HepG2 (cell line): Measurements from ENCODE around the gene SAMD4A. TPM values are rescaled to one million over a fixed set of nuclear protein-coding genes. Genes with fewer than 3 reads are reported as not detected.
A peak's percentile ranks its signal among the peaks of the same experiment; 100 is the strongest.

Experiments
- ATF4 ChIP-seq, 2 experiments: fragments of 450-650 bp in 1 of 2; sonication (generic) in 1 of 2; formaldehyde crosslinking; IDR thresholded peaks; 2 replicates each; pipeline versions ENCODE4 v1.5.0 to v1.8.0; 2020 to 2022; ENCODE audit warnings: mild to moderate bottlenecking in 1 of 2, missing genetic modification reagents in 1 of 2
- CEBPG ChIP-seq: IDR thresholded peaks from 2 replicates; pipeline ENCODE4 v1.6.1; 2016
- FOXA1 ChIP-seq, 2 experiments: fragments of 450-650 bp in 1 of 2; sonication (generic) in 1 of 2; formaldehyde crosslinking in 1 of 2; IDR thresholded peaks; 2 replicates each; pipeline versions ENCODE4 v1.4.0 to v1.6.1; 2016 to 2020; ENCODE audit warnings: missing genetic modification reagents in 1 of 2
- HNF4G ChIP-seq, 2 experiments: sonication (generic) in 1 of 2; formaldehyde crosslinking in 1 of 2; IDR thresholded peaks; 2 replicates each; pipeline versions ENCODE4 v1.4.0 to v1.6.1; 2011 to 2020; ENCODE audit warnings: borderline replicate concordance in 2 of 2, low read depth in 2 of 2, mild to moderate bottlenecking in 2 of 2, low read length in 1 of 2, missing genetic modification reagents in 1 of 2, moderate library complexity in 1 of 2
- KLF16 ChIP-seq, 2 experiments: sonication (generic) in 1 of 2; formaldehyde crosslinking in 1 of 2; IDR thresholded peaks; 2 replicates each; pipeline versions ENCODE4 v1.6.1 to v1.8.0; 2016 to 2023; ENCODE audit warnings: missing genetic modification reagents in 2 of 2, missing compliant biosample characterization in 1 of 2
- MIER2 ChIP-seq: IDR thresholded peaks from 2 replicates; pipeline ENCODE4 v1.6.1; 2016; ENCODE audit warnings: missing biosample characterization, missing genetic modification reagents
- NCOR1 ChIP-seq: fragments of 200-600 bp; sonication (generic); IDR thresholded peaks from 2 replicates; pipeline ENCODE4 v1.7.0; 2017; ENCODE audit warnings: antibody characterized with exemption, low read length, borderline replicate concordance
- RAD21 ChIP-seq: fragments of 450-650 bp; formaldehyde crosslinking; IDR thresholded peaks from 2 replicates; pipeline ENCODE4 v1.5.0; 2020; ENCODE audit warnings: mild to moderate bottlenecking
- SMC3 ChIP-seq: IDR thresholded peaks from 2 replicates; pipeline ENCODE4 v1.6.1; 2011; ENCODE audit warnings: low read length, improper control_type of control experiment
- SRSF4 ChIP-seq: fragments of 200-400 bp; formaldehyde crosslinking; IDR thresholded peaks from one replicate; pipeline ENCODE4 v1.6.1; 2018; ENCODE audit warnings: mild to moderate bottlenecking, low read depth, low read length, moderate library complexity; ENCODE audit not compliant: poor library complexity, severe bottlenecking
- TBX3 ChIP-seq: fragments of 450-650 bp; IDR thresholded peaks from 2 replicates; pipeline ENCODE4 v1.6.1; 2017; ENCODE audit warnings: antibody characterized with exemption, mild to moderate bottlenecking, inconsistent platforms, borderline replicate concordance
- TRIM24 ChIP-seq: sonication (generic); formaldehyde crosslinking; IDR thresholded peaks from 2 replicates; pipeline ENCODE4 v1.8.0; 2022; ENCODE audit warnings: mild to moderate bottlenecking, missing genetic modification reagents
- ZBTB37 ChIP-seq: sonication (generic); formaldehyde crosslinking; IDR thresholded peaks from 2 replicates; pipeline ENCODE4 v1.4.0; 2020; ENCODE audit warnings: mild to moderate bottlenecking, missing genetic modification reagents
- ZMYM2 ChIP-seq: sonication (generic); formaldehyde crosslinking; IDR thresholded peaks from 2 replicates; pipeline ENCODE4 v1.8.0; 2022; ENCODE audit warnings: mild to moderate bottlenecking, missing genetic modification reagents
- ZMYM4 ChIP-seq: sonication (generic); formaldehyde crosslinking; IDR thresholded peaks from 2 replicates; pipeline ENCODE4 v1.8.1; 2023; ENCODE audit warnings: mild to moderate bottlenecking, missing genetic modification reagents
- ZNF274 ChIP-seq: sonication (generic); formaldehyde crosslinking; IDR thresholded peaks from 2 replicates; pipeline ENCODE4 v1.5.1; 2020; ENCODE audit warnings: mild to moderate bottlenecking, missing genetic modification reagents
- ZNF644 ChIP-seq: IDR thresholded peaks from 2 replicates; pipeline ENCODE4 v1.6.1; 2016; ENCODE audit warnings: low read depth
- ZNF746 ChIP-seq: sonication (generic); formaldehyde crosslinking; IDR thresholded peaks from 2 replicates; pipeline ENCODE4 v1.8.0; 2022; ENCODE audit warnings: mild to moderate bottlenecking, missing genetic modification reagents
- ZNF768 ChIP-seq: sonication (generic); formaldehyde crosslinking; IDR thresholded peaks from 2 replicates; pipeline ENCODE4 v1.4.0; 2020; ENCODE audit warnings: missing genetic modification reagents
- ZSCAN22 ChIP-seq: sonication (generic); formaldehyde crosslinking; IDR thresholded peaks from 2 replicates; pipeline ENCODE4 v1.4.0; 2020; ENCODE audit warnings: mild to moderate bottlenecking, missing genetic modification reagents
- polyA plus RNA-seq, 8 experiments: library from polyadenylated mRNA; depleted of rRNA in 3 of 8; stranded (reverse) in 7 of 8; unstranded in 1 of 8; fragments of >200 nt; fragmentation: Illumina TruSeq in 4 of 8; extraction: Trizol in 4 of 8; gene quantifications; 2 replicates each; pipeline versions ENCODE4 v1.2.1 to v1.2.3, GENCODE V29; 2011 to 2016; ENCODE audit warnings: low read depth in 4 of 8, missing spikeins in 1 of 8, mixed read lengths in 1 of 8; ENCODE audit not compliant: insufficient read depth in 1 of 8
- total RNA-seq, 5 experiments: library from RNA; depleted of rRNA; stranded (reverse); fragments of >200 nt; fragmentation: Illumina TruSeq; extraction: Trizol; gene quantifications; 2 replicates each; pipeline ENCODE4 v1.2.3, GENCODE V29; 2016; ENCODE audit warnings: low read depth in 1 of 5

The SAMD4A gene
- total and polyA plus RNA-seq, 2 of the 13 experiments (the other 11 are each of a cell fraction or from before 2014, with no cell fraction given): 11.8 to 13.0 TPM

- TF ChIP-seq FOXA1 (IDR thresholded peaks at IDR 0.05) (no peak), FOXA1 (CRISPR knock-in tag; IDR thresholded peaks at IDR 0.05) (0 out of 2 replicates have a peak, but pooled peaks have one; percentile 7), ZSCAN22 (CRISPR knock-in tag) (no peak), KLF16 (CRISPR knock-in tag; IDR thresholded peaks at IDR 0.05) (no peak), NCOR1 (peak; percentile 50; the same call in 1 of the 2 replicates), CEBPG (CRISPR knock-in tag) (peak; percentile 79), ZNF274 (CRISPR knock-in tag) (no peak), RAD21 (CRISPR knock-in tag) (no peak), ZBTB37 (CRISPR knock-in tag) (peak; percentile 25; the same call in 1 of the 2 replicates), ATF4 (CRISPR knock-in tag; IDR thresholded peaks at IDR 0.05) (no peak), TRIM24 (0 out of 2 replicates have a peak, but pooled peaks have one; percentile 48), ZNF644 (CRISPR knock-in tag) (peak; percentile 73; the same call in 1 of the 2 replicates), SMC3 (peak; percentile 22; the same call in 1 of the 2 replicates), ZMYM4 (peak; percentile 49; the same call in 1 of the 2 replicates), MIER2 (CRISPR knock-in tag) (no peak), ZNF746 (CRISPR knock-in tag) (no peak), HNF4G (IDR thresholded peaks at IDR 0.05; ENCODE audit: borderline replicate concordance, low read depth, low read length) (peak; percentile 71), HNF4G (CRISPR knock-in tag; IDR thresholded peaks at IDR 0.05; ENCODE audit: borderline replicate concordance, low read depth) (no peak), SRSF4 (no peak), ZMYM2 (CRISPR knock-in tag) (0 out of 2 replicates have a peak, but pooled peaks have one; percentile 57), ZNF768 (CRISPR knock-in tag) (peak; percentile 46; the same call in 1 of the 2 replicates), TBX3 (no peak)
- TF ChIP-seq, all 625 proteins: peak for 20
Observed at GRCh38 chr14:54719406-54719805, 152.5 kb downstream of the SAMD4A start (continued).
